ENCODE data around the gene DNMT3A. TPM values are rescaled to one million over a fixed set of nuclear protein-coding genes. Genes with fewer than 3 reads are reported as not detected.

DNMT3A gene
- total and polyA plus RNA-seq, 2 donors (not counting 1 experiment from before 2014, with no cell fraction given) = 8.9 to 24.5 TPM

GRCh38 chr2:25387876-25388449 lies 46.2 kb upstream of the DNMT3A start:
- Histone ChIP-seq H3K4me1 (ENCODE audit: control insufficient read depth in 2 of 2, insufficient read depth in 2 of 2, low read length in 2 of 2) (peaks cover 4 to 23% of the 10 kb centered on the region in 2 donors), H3K4me2 (replicated peaks; ENCODE audit: low read depth, low read length, poor library complexity, severe bottlenecking) (peak overlapping the region; percentile 58), H3K9me3 (ENCODE audit: control extremely low read depth in 1 of 3, control insufficient read depth in 2 of 3, insufficient read depth in 1 of 3, low read length in 2 of 3) (no peaks in the 10 kb centered on the region), H3K27me3 (replicated peaks in 1 of 4; ENCODE audit: control extremely low read depth in 1 of 4, control insufficient read depth in 3 of 4, insufficient read depth in 4 of 4, low read length in 3 of 4) (no peaks in the 10 kb centered on the region), H3K9ac (ENCODE audit: low read length) (peak overlapping the region; percentile 14), H3K79me2 (ENCODE audit: control insufficient read depth, insufficient read depth, low read length) (no peaks in the 10 kb centered on the region), H2AFZ (ENCODE audit: insufficient read depth, low read depth, low read length, poor library complexity, severe bottlenecking) (peak overlapping the region; percentile 63), H4K20me1 (ENCODE audit: control insufficient read depth, insufficient read depth, low read length, poor library complexity, severe bottlenecking) (no peaks in the 10 kb centered on the region), H3K27ac (ENCODE audit: low read length in 2 of 2) (peak overlapping the region in 1 of 2 donors; percentile 1), H3K36me3 (replicated peaks in 1 of 2; ENCODE audit: control extremely low read depth in 1 of 2, control insufficient read depth in 1 of 2, extremely low read depth in 1 of 2, insufficient read depth in 2 of 2, low read length in 1 of 2) (peaks cover 0 to 5% of the 10 kb centered on the region in 2 experiments), H3K4me3 (ENCODE audit: control extremely low read depth in 1 of 5, extremely low read depth in 1 of 5, insufficient read depth in 1 of 5, low read depth in 2 of 5, low read length in 4 of 5) (peak overlapping the region in 2 of 5 experiments; percentile 16 to 39)
- no peak for DNase-seq
- H3K27ac Mint-ChIP-seq = peak overlapping the region; percentile 85
- peak overlapping the region; percentile 57 for H3K4me3 Mint-ChIP-seq
- 97% methylated on average over 16 of the region's 17 CpGs for WGBS (ENCODE audit: insufficient coverage)
- ChIA-PET CTCF (interaction anchor here (2.0 to 5.5 kb wide), 2 partner anchors 12 to 26 kb away, joined by 4 to 30 read pairs; no protein-coding TSS in a partner anchor), POLR2A (interaction anchor here (1.0 to 1.4 kb wide), 2 partner anchors 11 to 25 kb away, joined by 3 to 8 read pairs; no protein-coding TSS in a partner anchor)
- no peaks in the 10 kb centered on the region for H3K9me3 Mint-ChIP-seq (ENCODE audit: insufficient read depth)
- no peaks in the 10 kb centered on the region for H3K27me3 Mint-ChIP-seq
- H3K4me1 Mint-ChIP-seq = peaks cover 29% of the 10 kb centered on the region
- no peak for ATAC-seq (ENCODE audit: low read depth)
- intact Hi-C loops (cut with micrococcal nuclease) = no loop called here
- TF ChIP-seq EZH2 (IDR thresholded peaks at IDR 0.05; ENCODE audit: borderline replicate concordance, insufficient read depth, low read depth, low read length, poor library complexity, severe bottlenecking) = no peak
- TF ChIP-seq CTCF (IDR thresholded peaks at IDR 0.05) = no peak

Data from B cell (primary cell).